Frontal cortex (tissue), 4 donors: ENCODE data around the gene IL17RD. TPM values are rescaled to one million over a fixed set of nuclear protein-coding genes. Genes with fewer than 3 reads are reported as not detected.

Experiments used
- DNase-seq, 2 donors: peaks; one replicate each; pipeline ENCODE4 v3.0.0; 2012; ENCODE audit warnings: low spot score in 2 of 2
- FAIRE-seq: peaks from 2 replicates; lab custom pipeline; 2012; peaks lifted over from hg19 to GRCh38; lab: Jason Lieb, UNC
- total RNA-seq: library from RNA; depleted of rRNA; stranded (reverse); fragments of >200 nt; gene quantifications from one replicate; pipeline ENCODE4 v1.2.3, GENCODE V29; 2014
- donor health status: control.
- donor health status: control.
- donor health status: control.

Gene IL17RD
- total RNA-seq, 1 donor from 2014 or later, result 31.0 TPM

GRCh38 chr3:57046101-57046765 is 118.9 kb downstream of the IL17RD start:
- DNase-seq, result no peak
- no peak for FAIRE-seq

- DNase-seq, result no peak
- FAIRE-seq, result no peak
Observed at GRCh38 chr3:57043518-57043917, 121.6 kb downstream of the IL17RD start.

GRCh38 chr3:57041674-57042073 is 123.5 kb downstream of the IL17RD start:
- DNase-seq, result no peak
- no peak for FAIRE-seq

Other genes starting within 250 kb of the IL17RD start
- not detected for gene SPATA12, start 104.7 kb downstream of the IL17RD start, total RNA-seq
- not detected for gene HESX1, start 34.6 kb upstream of the IL17RD start, total RNA-seq
- 169 TPM for gene APPL1, start 62.4 kb upstream of the IL17RD start, total RNA-seq
- under 0.01 TPM for gene ASB14, start 127.3 kb upstream of the IL17RD start, total RNA-seq